Activated CD8-positive, alpha-beta T cell treated with anti-CD3 and anti-CD28 coated beads for 36 hours (primary cell): ENCODE results near the gene MNT. TPM values are rescaled to one million over a fixed set of nuclear protein-coding genes. Genes with fewer than 3 reads are reported as not detected.
A peak's percentile ranks its signal among the peaks of the same experiment; 100 is the strongest.

Source experiments
- ATAC-seq: fragments of 200-7000 bp; cut with Tn5 transposase; one replicate; pipeline ENCODE4 v1.10.0; 2021; ENCODE audit warnings: mild to moderate bottlenecking, moderate library complexity
- CTCF ChIA-PET: fragments of 350-600 bp; sonication (Branson Sonifier 250); formaldehyde crosslinking; loops from one replicate; lab custom pipeline; 2021; ENCODE audit warnings: antibody characterized with exemption; lab: Charles Lee
- POLR2A ChIA-PET: fragments of 350-600 bp; sonication (Branson Sonifier 250); formaldehyde crosslinking; loops from one replicate; lab custom pipeline; 2021; ENCODE audit warnings: antibody characterized with exemption; lab: Charles Lee
- DNase-seq: peaks from one replicate; pipeline ENCODE4 v3.0.0-alpha.2; 2020
- H3K27ac Mint-ChIP-seq: one replicate; pipeline ENCODE4 v1.8.0; 2021; ENCODE audit warnings: mild to moderate bottlenecking, mixed read lengths
- H3K27me3 Mint-ChIP-seq: one replicate; pipeline ENCODE4 v1.8.0; 2021; ENCODE audit warnings: mixed read lengths
- H3K36me3 Mint-ChIP-seq: one replicate; pipeline ENCODE4 v1.8.0; 2021; ENCODE audit warnings: low read depth, mixed read lengths
- H3K4me1 Mint-ChIP-seq: one replicate; pipeline ENCODE4 v1.8.0; 2021; ENCODE audit warnings: low read depth, mixed read lengths
- H3K4me3 Mint-ChIP-seq: one replicate; pipeline ENCODE4 v1.8.0; 2021; ENCODE audit warnings: mild to moderate bottlenecking, moderate library complexity, mixed read lengths
- H3K9me3 Mint-ChIP-seq: one replicate; pipeline ENCODE4 v1.8.0; 2021; ENCODE audit warnings: mixed read lengths
- CTCF ChIP-seq: fragments of 200-600 bp; IDR thresholded peaks from one replicate; pipeline ENCODE4 v1.8.0; 2022; ENCODE audit warnings: antibody characterized with exemption, mild to moderate bottlenecking
- intact Hi-C: fragments of 100-400 bp; cut with micrococcal nuclease; formaldehyde crosslinking; loops from one replicate; pipeline ENCODE4 v1.10.0; 2022
- total RNA-seq, 2 experiments: library from RNA; stranded (reverse); gene quantifications; one replicate each; pipeline ENCODE4 v1.2.3, GENCODE V29; 2021

Gene MNT
- total RNA-seq, 2 experiments from 2014 or later, result 21.6 to 23.1 TPM

GRCh38 chr17:2412561-2413021, 11.7 kb upstream of the MNT start:
- ATAC-seq (no peak), DNase-seq (no peak)
- no peak overlapping the region for H3K4me3 Mint-ChIP-seq
- ChIA-PET POLR2A (interaction anchor here (2.0 to 3.9 kb wide), 2 partner anchors 20 to 31 kb away, joined by 7 to 21 read pairs; no protein-coding TSS in a partner anchor), CTCF (interaction anchor here (1.0 to 10.5 kb wide), 2 partner anchors 30 to 39 kb away, joined by 3 to 463 read pairs; no protein-coding TSS in a partner anchor)
- H3K36me3 Mint-ChIP-seq, result peaks cover 9% of the 10 kb centered on the region
- intact Hi-C loops, result no loop called here
- peaks cover 3% of the 10 kb centered on the region for H3K4me1 Mint-ChIP-seq
- H3K27ac Mint-ChIP-seq, result peak overlapping the region; percentile 20
- H3K9me3 Mint-ChIP-seq, result no peaks in the 10 kb centered on the region
- H3K27me3 Mint-ChIP-seq, result no peaks in the 10 kb centered on the region
- no peak for TF ChIP-seq CTCF

GRCh38 chr17:2410951-2411350, 10.1 kb upstream of the MNT start:
- DNase-seq (no peak), ATAC-seq (no peak)
- ChIA-PET POLR2A (interaction anchor here (0.6 to 3.9 kb wide), 5 partner anchors 12 to 46 kb away, joined by 3 to 21 read pairs (median 3); no protein-coding TSS in a partner anchor), CTCF (interaction anchor here (1.1 to 10.5 kb wide), 2 partner anchors 19 to 29 kb away, joined by 3 to 463 read pairs; no protein-coding TSS in a partner anchor)
- Mint-ChIP-seq H3K4me3 (no peak overlapping the region), H3K9me3 (no peaks in the 10 kb centered on the region), H3K36me3 (peaks cover 9% of the 10 kb centered on the region), H3K4me1 (peaks cover 9% of the 10 kb centered on the region), H3K27ac (peak overlapping the region; percentile 8), H3K27me3 (no peaks in the 10 kb centered on the region)
- TF ChIP-seq CTCF, result no peak
- intact Hi-C loops, result no loop called here

- Mint-ChIP-seq H3K27me3 (no peaks in the 10 kb centered on the region), H3K4me3 (no peak overlapping the region), H3K27ac (peak overlapping the region; percentile 68), H3K9me3 (no peaks in the 10 kb centered on the region), H3K4me1 (peaks cover 23% of the 10 kb centered on the region), H3K36me3 (peaks cover 3% of the 10 kb centered on the region)
- DNase-seq (peak; percentile 55), ATAC-seq (peak; percentile 53)
- CTCF ChIA-PET, result interaction anchor here (0.9 to 7.8 kb wide), 4 partner anchors 9 to 65 kb away, joined by 3 to 71 read pairs (median 14); no protein-coding TSS in a partner anchor
- TF ChIP-seq CTCF, result no peak
- intact Hi-C loops, result no loop called here
- POLR2A ChIA-PET, result interaction anchor here (1.0 to 1.2 kb wide), 3 partner anchors 14 to 25 kb away, joined by 3 to 6 read pairs (median 5); no protein-coding TSS in a partner anchor
Observed at GRCh38 chr17:2406903-2407790, 6.3 kb upstream of the MNT start.

- no peak for TF ChIP-seq CTCF
- H3K27me3 Mint-ChIP-seq, result no peaks in the 10 kb centered on the region
- no peaks in the 10 kb centered on the region for H3K9me3 Mint-ChIP-seq
- H3K27ac Mint-ChIP-seq, result peak overlapping the region; percentile 55
- ChIA-PET CTCF (interaction anchor here (1.1 to 7.8 kb wide), 3 partner anchors 10 to 65 kb away, joined by 3 to 71 read pairs (median 26); no protein-coding TSS in a partner anchor), POLR2A (interaction anchor here (1.0 to 1.2 kb wide), 2 partner anchors 13 to 24 kb away, joined by 3 to 6 read pairs; no protein-coding TSS in a partner anchor)
- peaks cover 24% of the 10 kb centered on the region for H3K4me1 Mint-ChIP-seq
- no peak overlapping the region for H3K4me3 Mint-ChIP-seq
- intact Hi-C loops, result no loop called here
- ATAC-seq (no peak), DNase-seq (no peak)
- H3K36me3 Mint-ChIP-seq, result peaks cover 3% of the 10 kb centered on the region
Observed at GRCh38 chr17:2406271-2406902, 5.5 kb upstream of the MNT start.
